ENCODE results near the gene NUDC.

- peak in 1 of 6 experiments; percentile 6 for TF ChIP-seq CTCF (IDR thresholded peaks at IDR 0.05)
- peak in 1 of 2 donors; percentile 74 for TF ChIP-seq POLR2A (IDR thresholded peaks at IDR 0.05)
These were observed 31.7 kb upstream of the NUDC start, which contains the start of gene GPN2 for GRCh38 chr1:26889551-26890466.
